Measurements from ENCODE around the gene AJAP1. TPM values are rescaled to one million over a fixed set of nuclear protein-coding genes. Genes with fewer than 3 reads are reported as not detected.

The AJAP1 gene
- total and polyA plus RNA-seq, 7 donors: 0.04 to 0.95 (median 0.55) TPM; not detected in 1

DNA sequence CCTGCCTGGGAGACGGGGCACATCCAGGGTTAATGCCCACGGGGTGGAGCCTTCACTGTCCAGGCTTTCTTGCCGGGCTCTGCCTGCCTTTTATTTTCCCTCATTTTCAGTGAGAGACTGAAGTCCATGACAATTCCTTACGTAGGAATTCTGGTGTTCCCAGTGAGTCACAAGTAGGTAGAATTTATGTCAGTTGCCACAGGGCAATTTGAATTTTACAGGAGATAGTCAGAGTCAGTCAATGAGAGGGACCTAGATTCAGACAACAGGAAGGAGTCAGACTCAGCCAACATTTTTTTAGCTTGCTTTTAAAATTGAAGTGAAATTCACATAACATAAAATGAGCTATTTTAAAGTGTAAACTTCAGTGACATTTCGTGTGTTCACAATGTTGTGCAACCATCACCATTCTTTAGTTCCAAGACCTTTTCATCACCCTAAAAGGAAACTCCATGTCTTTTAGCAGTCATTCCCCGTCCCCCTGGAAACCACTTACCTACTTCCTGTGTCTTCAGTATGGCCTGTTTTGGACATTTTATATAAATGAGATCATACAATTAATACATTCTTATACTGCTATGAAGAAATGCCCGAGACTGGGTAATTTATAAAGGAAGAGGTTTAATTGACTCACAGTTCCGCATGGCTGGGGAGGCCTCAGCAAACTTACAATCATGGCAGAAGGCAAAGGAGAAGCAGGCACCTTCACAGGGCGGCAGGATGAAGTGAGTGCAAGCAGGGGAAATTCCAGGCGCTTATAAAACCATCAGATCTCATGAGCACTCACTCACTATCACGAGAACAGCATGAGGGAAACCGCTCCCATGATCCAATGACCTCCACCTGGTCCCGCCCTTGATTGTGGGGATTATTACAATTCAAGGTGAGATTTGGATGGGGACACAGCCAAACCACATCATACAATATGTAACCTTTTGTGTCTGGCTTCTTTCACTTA is 14.6 kb downstream of the AJAP1 start:
- Histone ChIP-seq H3K27me3 (peaks cover 0 to 5% (median 5%) of the 10 kb centered on the region in 3 donors), H3K9me3 (no peaks in the 10 kb centered on the region), H3K36me3 (no peaks in the 10 kb centered on the region), H3K4me1 (no peaks in the 10 kb centered on the region), H3K27ac (no peak overlapping the region), H3K4me3 (no peak overlapping the region)
- DNase-seq: no peak
- WGBS, 2 donors: 34 to 57% methylated on average over 13 of the region's 13 CpGs
- TF ChIP-seq POLR2AphosphoS5 (IDR thresholded peaks at IDR 0.05) (no peak), EP300 (IDR thresholded peaks at IDR 0.05) (no peak), POLR2A (IDR thresholded peaks at IDR 0.05) (no peak)
- TF ChIP-seq, protein P1, sequence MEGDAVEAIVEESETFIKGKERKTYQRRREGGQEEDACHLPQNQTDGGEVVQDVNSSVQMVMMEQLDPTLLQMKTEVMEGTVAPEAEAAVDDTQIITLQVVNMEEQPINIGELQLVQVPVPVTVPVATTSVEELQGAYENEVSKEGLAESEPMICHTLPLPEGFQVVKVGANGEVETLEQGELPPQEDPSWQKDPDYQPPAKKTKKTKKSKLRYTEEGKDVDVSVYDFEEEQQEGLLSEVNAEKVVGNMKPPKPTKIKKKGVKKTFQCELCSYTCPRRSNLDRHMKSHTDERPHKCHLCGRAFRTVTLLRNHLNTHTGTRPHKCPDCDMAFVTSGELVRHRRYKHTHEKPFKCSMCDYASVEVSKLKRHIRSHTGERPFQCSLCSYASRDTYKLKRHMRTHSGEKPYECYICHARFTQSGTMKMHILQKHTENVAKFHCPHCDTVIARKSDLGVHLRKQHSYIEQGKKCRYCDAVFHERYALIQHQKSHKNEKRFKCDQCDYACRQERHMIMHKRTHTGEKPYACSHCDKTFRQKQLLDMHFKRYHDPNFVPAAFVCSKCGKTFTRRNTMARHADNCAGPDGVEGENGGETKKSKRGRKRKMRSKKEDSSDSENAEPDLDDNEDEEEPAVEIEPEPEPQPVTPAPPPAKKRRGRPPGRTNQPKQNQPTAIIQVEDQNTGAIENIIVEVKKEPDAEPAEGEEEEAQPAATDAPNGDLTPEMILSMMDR (IDR thresholded peaks at IDR 0.05): no peak
- intact Hi-C loops (cut with DNase I): no loop called here

DNA sequence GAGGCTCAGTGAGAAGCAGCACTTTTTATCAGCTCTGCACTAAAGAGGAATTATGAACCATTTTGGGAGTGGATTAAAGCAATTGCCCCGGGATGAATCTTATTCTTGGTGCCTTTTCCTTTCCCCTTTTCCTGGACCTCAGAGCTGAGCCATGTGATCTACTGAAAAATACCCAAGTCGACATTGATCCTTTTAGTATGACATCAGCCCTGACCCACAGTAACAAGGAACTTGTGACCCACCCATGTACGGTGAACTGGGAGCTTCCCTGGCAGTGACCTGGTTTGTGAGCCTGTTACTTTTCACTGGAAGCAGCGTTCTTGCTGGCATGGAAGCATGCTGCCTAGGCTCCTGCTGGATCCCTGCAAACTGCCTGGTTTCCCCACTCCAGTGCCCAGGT is 15.9 kb downstream of the AJAP1 start:
- Histone ChIP-seq H3K27ac (no peak overlapping the region), H3K36me3 (no peaks in the 10 kb centered on the region), H3K27me3 (peaks cover 0 to 2% (median 0%) of the 10 kb centered on the region in 3 donors), H3K4me3 (no peak overlapping the region), H3K4me1 (no peaks in the 10 kb centered on the region), H3K9me3 (no peaks in the 10 kb centered on the region)
- intact Hi-C loops (cut with DNase I): no loop called here
- TF ChIP-seq, protein P1 (IDR thresholded peaks at IDR 0.05): no peak
- DNase-seq: no peak
- WGBS, 2 donors: 67 to 73% methylated on average over 4 of the region's 4 CpGs

DNA sequence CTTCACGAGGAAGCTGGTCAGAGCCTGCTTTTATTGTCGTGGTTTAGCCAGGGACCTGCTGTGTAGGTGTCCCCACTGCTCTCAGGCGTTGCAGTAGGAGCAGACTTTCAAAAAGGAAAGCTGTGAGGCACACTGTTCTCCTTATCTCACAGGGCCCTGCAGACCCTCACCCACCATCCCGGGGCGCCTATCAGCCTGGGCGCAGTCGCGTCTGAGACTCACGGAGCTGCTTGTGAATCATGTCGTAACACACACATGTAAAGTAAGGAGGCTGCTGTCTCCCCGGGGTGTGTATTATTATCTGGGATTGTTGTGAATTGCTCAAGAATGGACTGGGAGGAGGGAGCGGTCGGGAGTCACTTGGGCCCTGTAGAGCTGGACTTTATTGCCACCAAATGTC is 17.4 kb downstream of the AJAP1 start:
- intact Hi-C loops (cut with DNase I): no loop called here
- no peak overlapping the region for H3K4me3 ChIP-seq
- WGBS, 2 donors: 77 to 80% methylated on average over 13 of the region's 13 CpGs

DNA sequence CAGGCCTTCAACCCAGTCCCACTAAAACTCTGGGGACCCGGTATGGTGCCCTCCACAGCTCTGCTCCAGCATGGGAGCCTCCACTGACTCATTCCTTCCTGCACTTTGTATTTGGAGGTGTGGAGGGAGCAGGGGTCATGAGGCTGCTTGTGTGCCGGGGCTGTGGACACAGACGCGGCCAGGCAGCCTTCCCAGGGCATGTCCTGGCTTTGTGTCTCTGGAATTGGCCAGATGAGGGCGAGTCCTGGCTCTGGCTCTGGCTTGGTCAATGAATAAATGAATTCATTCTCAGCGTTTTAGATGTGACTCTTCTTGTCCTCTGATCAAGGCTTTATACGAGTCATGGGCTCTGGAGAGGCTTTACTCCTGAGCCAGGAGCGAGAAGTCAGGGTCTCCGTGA is 19.1 kb downstream of the AJAP1 start:
- H3K4me3 ChIP-seq: no peak overlapping the region
- 81% methylated on average over 9 of the region's 9 CpGs for WGBS, 2 donors
- intact Hi-C loops (cut with DNase I): no loop called here

More for the DNA sequence above, 17.4 kb downstream of the AJAP1 start:
- no peaks in the 10 kb centered on the region for H3K36me3 ChIP-seq
- H3K27me3 ChIP-seq: no peaks in the 10 kb centered on the region
- no peak for DNase-seq
- no peak overlapping the region for H3K27ac ChIP-seq
- TF ChIP-seq, protein P1 (IDR thresholded peaks at IDR 0.05): no peak
- TF ChIP-seq POLR2AphosphoS5 (IDR thresholded peaks at IDR 0.05) (no peak), POLR2A (IDR thresholded peaks at IDR 0.05) (no peak), EP300 (IDR thresholded peaks at IDR 0.05) (no peak)
- H3K9me3 ChIP-seq: no peaks in the 10 kb centered on the region
- no peaks in the 10 kb centered on the region for H3K4me1 ChIP-seq

More for the DNA sequence above, 19.1 kb downstream of the AJAP1 start:
- no peak for DNase-seq
- H3K4me1 ChIP-seq: no peaks in the 10 kb centered on the region
- H3K27ac ChIP-seq: no peak overlapping the region
- H3K36me3 ChIP-seq: no peaks in the 10 kb centered on the region
- H3K27me3 ChIP-seq: no peaks in the 10 kb centered on the region
- TF ChIP-seq POLR2A (IDR thresholded peaks at IDR 0.05) (no peak), POLR2AphosphoS5 (IDR thresholded peaks at IDR 0.05) (no peak), EP300 (IDR thresholded peaks at IDR 0.05) (no peak)
- TF ChIP-seq, protein P1 (IDR thresholded peaks at IDR 0.05): no peak
- peaks cover 0 to 4% (median 0%) of the 10 kb centered on the region in 4 donors for H3K9me3 ChIP-seq

Measured in sigmoid colon (tissue), 7 donors.